Measurements from ENCODE around the gene IGFBP5. TPM values are rescaled to one million over a fixed set of nuclear protein-coding genes. Genes with fewer than 3 reads are reported as not detected.

The IGFBP5 gene
- total and polyA plus RNA-seq, 9 donors, result 718 to 3,214 (median 2,226) TPM

DNA sequence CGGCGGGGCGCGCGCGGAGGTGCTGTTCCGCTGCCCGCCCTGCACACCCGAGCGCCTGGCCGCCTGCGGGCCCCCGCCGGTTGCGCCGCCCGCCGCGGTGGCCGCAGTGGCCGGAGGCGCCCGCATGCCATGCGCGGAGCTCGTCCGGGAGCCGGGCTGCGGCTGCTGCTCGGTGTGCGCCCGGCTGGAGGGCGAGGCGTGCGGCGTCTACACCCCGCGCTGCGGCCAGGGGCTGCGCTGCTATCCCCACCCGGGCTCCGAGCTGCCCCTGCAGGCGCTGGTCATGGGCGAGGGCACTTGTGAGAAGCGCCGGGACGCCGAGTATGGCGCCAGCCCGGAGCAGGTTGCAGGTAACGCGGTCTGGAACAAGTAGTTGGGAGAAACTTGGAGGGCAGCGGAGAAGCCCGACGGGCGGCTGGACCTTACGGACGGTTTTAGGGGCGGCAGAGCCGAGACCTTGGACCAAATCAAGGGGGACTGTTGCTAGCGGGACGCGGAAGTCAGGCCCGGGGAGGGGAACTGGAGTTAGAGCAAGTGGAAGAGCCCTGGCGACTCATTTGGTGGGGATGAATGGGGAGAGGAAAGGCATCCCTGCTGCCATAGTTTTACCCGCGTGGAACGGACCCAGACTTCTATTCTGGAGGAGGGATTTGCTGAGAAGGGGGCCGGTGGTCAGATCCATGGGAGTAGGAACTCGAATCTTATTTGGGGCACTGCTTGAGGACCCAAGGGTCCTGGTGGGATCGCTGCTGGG is 61.6 kb downstream of the IGFBP5 start:
- peak in 3 of 5 donors; percentile 33 to 54 (median 50) for DNase-seq
- intact Hi-C loops (cut with DNase I), result no loop called here
- H3K27me3 ChIP-seq, result no peaks in the 10 kb centered on the region
- peak overlapping the region; percentile 56 for H3K4me3 ChIP-seq
- no peaks in the 10 kb centered on the region for H3K36me3 ChIP-seq
- peaks cover 11% of the 10 kb centered on the region for H3K4me1 ChIP-seq (ENCODE audit: insufficient read depth)
- no peak for TF ChIP-seq EP300 (IDR thresholded peaks at IDR 0.05)
- no peak for TF ChIP-seq CTCF (IDR thresholded peaks at IDR 0.05)
- TF ChIP-seq POLR2A (IDR thresholded peaks at IDR 0.05), result no peak
- 0% methylated on average over 33 to 71 of the region's 71 CpGs for WGBS, 3 donors
- no peak overlapping the region for H3K27ac ChIP-seq
- H3K9me3 ChIP-seq, result no peaks in the 10 kb centered on the region

DNA sequence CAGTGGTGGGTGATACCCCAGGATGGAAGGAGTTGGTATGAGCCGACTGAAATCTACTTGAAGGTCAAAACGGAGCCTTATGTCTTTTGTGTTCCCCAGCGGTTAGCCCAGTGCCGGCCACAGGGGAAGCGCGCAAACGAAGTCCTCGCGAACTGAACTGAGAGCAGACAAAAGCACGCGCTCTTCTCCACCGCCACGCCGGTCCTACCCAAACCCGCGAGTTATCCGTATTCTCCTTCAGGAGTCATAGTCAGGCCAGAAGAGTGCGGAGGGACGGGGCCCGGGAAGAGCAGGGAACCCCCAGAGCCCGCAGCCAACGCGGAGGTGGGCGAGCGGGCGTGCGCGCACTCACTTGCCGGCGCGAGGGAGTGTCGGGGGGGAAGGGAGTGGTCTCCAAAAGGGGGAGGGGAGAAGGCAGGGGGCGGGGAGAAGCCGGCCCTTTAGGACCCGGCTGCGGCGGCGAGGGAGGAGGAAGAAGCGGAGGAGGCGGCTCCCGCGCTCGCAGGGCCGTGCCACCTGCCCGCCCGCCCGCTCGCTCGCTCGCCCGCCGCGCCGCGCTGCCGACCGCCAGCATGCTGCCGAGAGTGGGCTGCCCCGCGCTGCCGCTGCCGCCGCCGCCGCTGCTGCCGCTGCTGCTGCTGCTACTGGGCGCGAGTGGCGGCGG is 62.3 kb downstream of the IGFBP5 start, which contains the start of gene IGFBP2:
Gene IGFBP2, plus strand, starts transcription at position 469 of the 664 bp plus-strand sequence. Its CDS starts 104 bp downstream, at position 573.
- Histone ChIP-seq H3K4me1 (ENCODE audit: insufficient read depth) (peaks cover 11% of the 10 kb centered on the region), H3K27ac (no peak within 1 kb of the TSS), H3K9me3 (no peaks in the 10 kb centered on the region), H3K27me3 (no peaks in the 10 kb centered on the region), H3K4me3 (peak within 1 kb of the TSS; percentile 56), H3K36me3 (no peaks in the 10 kb centered on the region)
- no peak for TF ChIP-seq EP300 (IDR thresholded peaks at IDR 0.05)
- no peak for TF ChIP-seq POLR2A (IDR thresholded peaks at IDR 0.05)
- TF ChIP-seq CTCF (IDR thresholded peaks at IDR 0.05), result no peak
- 0 to 1% (median 0%) methylated on average over 36 to 66 of the region's 70 CpGs for WGBS, 3 donors
- DNase-seq, result peak; percentile 42 to 78 (median 65)
- intact Hi-C loops (cut with DNase I), result no loop called here

DNA sequence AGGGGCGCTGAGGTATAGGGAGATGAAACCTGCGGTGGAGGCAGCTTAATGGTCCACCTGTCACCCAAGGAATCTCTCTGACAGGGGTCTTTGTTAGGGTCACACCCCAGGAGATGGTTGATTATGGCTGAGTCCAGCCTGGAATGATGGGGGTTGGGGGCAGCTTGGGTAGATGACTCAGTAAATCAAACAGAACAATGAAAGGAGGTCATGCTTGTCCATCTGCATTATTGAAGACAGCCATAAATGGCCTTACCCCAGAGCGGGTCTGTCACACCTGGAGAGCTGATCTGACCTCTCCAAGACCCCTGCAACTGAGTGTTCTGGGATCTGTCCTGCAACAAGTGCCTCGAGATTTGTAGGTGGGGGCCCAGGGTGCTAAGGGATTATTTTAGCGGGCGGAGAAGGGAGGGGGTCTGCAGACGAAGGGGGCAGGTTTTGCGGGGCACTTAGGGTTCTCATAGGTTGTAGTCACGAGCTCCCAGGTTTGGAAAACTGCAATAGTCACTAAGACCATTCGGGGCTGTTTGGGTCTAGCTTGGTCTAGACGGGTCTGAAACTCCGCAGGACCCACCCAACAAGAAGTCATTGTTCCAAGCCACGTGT is 62.9 kb downstream of the IGFBP5 start:
- TF ChIP-seq CTCF (IDR thresholded peaks at IDR 0.05) (no peak), POLR2A (IDR thresholded peaks at IDR 0.05) (no peak), EP300 (IDR thresholded peaks at IDR 0.05) (no peak)
- Histone ChIP-seq H3K9me3 (no peaks in the 10 kb centered on the region), H3K4me3 (no peak overlapping the region), H3K4me1 (ENCODE audit: insufficient read depth) (peaks cover 11% of the 10 kb centered on the region), H3K27me3 (no peaks in the 10 kb centered on the region), H3K27ac (no peak overlapping the region), H3K36me3 (no peaks in the 10 kb centered on the region)
- 53 to 61% (median 56%) methylated on average over 13 of the region's 13 CpGs for WGBS, 3 donors
- intact Hi-C loops (cut with DNase I), result no loop called here
- no peak for DNase-seq

GRCh38 chr2:216629784-216630183 is 65.6 kb downstream of the IGFBP5 start:
- DNase-seq, result no peak
- intact Hi-C loops (cut with DNase I), result no loop called here

More at GRCh38 chr2:216629784-216630183, 65.6 kb downstream of the IGFBP5 start:
- H3K27me3 ChIP-seq, result no peaks in the 10 kb centered on the region
- no peak overlapping the region for H3K27ac ChIP-seq
- no peak overlapping the region for H3K4me3 ChIP-seq
- TF ChIP-seq CTCF (IDR thresholded peaks at IDR 0.05), result no peak
- no peak for TF ChIP-seq EP300 (IDR thresholded peaks at IDR 0.05)
- no peak for TF ChIP-seq POLR2A (IDR thresholded peaks at IDR 0.05)
- no peaks in the 10 kb centered on the region for H3K9me3 ChIP-seq
- no peaks in the 10 kb centered on the region for H3K36me3 ChIP-seq
- WGBS, 3 donors, result 89 to 91% (median 89%) methylated on average over 4 of the region's 4 CpGs
- peaks cover 3% of the 10 kb centered on the region for H3K4me1 ChIP-seq (ENCODE audit: insufficient read depth)
